HCEC 1CT (cell line): ENCODE data around the gene MS4A5.

ENCODE experiments used
- DNase-seq: peaks from one replicate; pipeline ENCODE4 v3.0.0-alpha.2; 2017

MS4A5 gene

DNA sequence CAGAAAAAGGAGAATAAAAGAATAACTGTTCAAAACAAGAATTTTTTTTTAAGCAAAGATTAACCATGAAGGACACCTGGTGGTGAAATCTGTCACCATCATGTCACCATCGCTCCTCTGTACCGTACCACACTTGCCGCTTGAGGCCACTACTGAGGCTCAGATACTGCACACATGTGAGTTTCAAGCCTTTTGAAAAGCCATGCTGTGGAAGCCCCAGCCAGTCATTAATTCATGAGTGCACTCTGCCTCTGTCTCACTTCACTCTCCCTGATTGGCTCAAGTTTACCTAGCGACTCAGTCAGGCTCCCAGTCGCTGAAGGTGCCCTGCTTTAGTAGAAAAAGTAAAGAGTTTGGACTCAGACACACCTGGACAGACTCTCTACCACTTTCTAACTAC is 56.6 kb downstream of the MS4A5 start:
- DNase-seq: no peak

DNA sequence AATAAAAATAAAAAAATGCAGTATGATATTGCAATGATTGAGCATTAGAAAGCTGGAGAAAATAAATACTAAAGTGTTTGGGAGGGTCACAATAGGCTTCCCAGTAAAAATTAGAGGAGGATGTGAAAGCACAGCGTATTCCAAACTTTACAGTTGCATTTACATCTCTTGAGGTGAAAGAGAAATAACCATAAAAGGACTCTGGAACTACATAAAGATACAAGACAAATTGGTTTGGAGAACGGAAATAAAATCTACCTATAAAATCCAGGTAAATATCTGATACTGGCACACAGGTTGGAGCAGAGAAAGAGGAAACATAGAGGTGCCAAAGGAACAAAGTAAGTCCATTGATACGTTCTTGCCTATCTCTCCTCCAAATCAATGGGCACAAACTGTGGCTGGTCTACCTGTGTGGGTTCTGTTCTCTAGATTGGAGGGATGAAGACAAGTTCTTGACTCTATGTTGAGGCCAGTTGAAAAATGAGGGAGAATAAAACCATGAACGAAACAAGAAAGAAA is 63.2 kb downstream of the MS4A5 start, which contains the start of gene MS4A12:
Gene MS4A12, plus strand, starts transcription at position 291 of the 522 bp plus-strand sequence. CDS start 4,541 bp downstream, outside the sequence.
- no peak for DNase-seq

DNA sequence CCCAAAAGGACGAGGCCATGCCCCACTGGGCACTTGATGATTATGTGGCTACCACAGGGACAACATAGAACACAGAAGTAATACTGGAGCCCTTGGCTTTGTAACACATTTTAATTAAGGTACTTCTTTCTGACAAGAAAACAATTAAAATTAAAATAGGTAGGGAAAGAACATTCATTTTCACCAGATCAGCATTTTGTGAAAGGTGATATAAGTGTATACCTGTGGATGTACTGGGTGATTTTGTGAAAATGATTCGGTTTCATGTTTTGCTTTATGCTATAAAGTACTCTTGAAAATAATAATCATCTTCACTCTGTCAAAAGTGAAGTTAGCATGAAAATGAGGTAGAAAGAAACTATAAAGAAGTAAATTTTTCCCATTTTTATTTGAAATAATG is 64.1 kb downstream of the MS4A5 start:
- no peak for DNase-seq
